ENCODE data around the gene NUTM2E. TPM values are rescaled to one million over a fixed set of nuclear protein-coding genes. Genes with fewer than 3 reads are reported as not detected.
"Not testable (repeated sequence)": the region's sequence is repeated elsewhere in the genome, so short reads cannot be mapped to it uniquely, and the experiment has no call there.

The NUTM2E gene
- total and polyA plus RNA-seq, 2 of the 4 experiments (the other 2 are of a cell fraction): not detected

- H3K27ac ChIP-seq (ENCODE audit: insufficient read depth, low read length); H3K9me1 ChIP-seq (ENCODE audit: insufficient read depth, low read length); H2BK20ac ChIP-seq (ENCODE audit: low read depth, low read length); H2AK5ac ChIP-seq (ENCODE audit: low read depth, low read length); intact Hi-C loops (cut with micrococcal nuclease); H3K79me1 ChIP-seq (ENCODE audit: low read depth in 1 of 2, low read length in 2 of 2); BruUV-seq (replicated peaks); H4K20me1 ChIP-seq (ENCODE audit: insufficient read depth, low read length); H3K4ac ChIP-seq (ENCODE audit: low read depth, low read length); H3K18ac ChIP-seq (ENCODE audit: low read depth, low read length); ATAC-seq (ENCODE audit: low read depth); H2BK5ac ChIP-seq (ENCODE audit: low read depth, low read length, poor library complexity, severe bottlenecking); H2AK9ac ChIP-seq (replicated peaks; ENCODE audit: low read depth, low read length, poor library complexity); H3K14ac ChIP-seq (replicated peaks; ENCODE audit: low read depth, low read length); POLR2A ChIA-PET (ENCODE audit: unreplicated experiment); H2BK15ac ChIP-seq (ENCODE audit: low read depth, low read length); H3K4me1 ChIP-seq (ENCODE audit: control insufficient read depth, insufficient read depth, low read length); H2AFZ ChIP-seq (replicated peaks; ENCODE audit: low read length, poor library complexity); DNase-seq; H3K27me3 ChIP-seq (ENCODE audit: control insufficient read depth, insufficient read depth, low read length); H3K9ac ChIP-seq (ENCODE audit: low read depth, low read length); H4K91ac ChIP-seq (ENCODE audit: insufficient read depth, low read depth, low read length); H4K8ac ChIP-seq (ENCODE audit: low read depth in 2 of 2, low read length in 2 of 2); H3K36me3 ChIP-seq (ENCODE audit: control insufficient read depth, insufficient read depth, low read length); H4K5ac ChIP-seq (ENCODE audit: low read depth, low read length); in situ Hi-C loops (cut with MboI; ENCODE audit: low sequenced_read_pairs); H3K9me3 ChIP-seq (ENCODE audit: control insufficient read depth, insufficient read depth, low read length); CTCF ChIA-PET; H2BK120ac ChIP-seq (ENCODE audit: low read depth, low read length); H3K4me3 ChIP-seq (ENCODE audit: insufficient read depth, low read depth, low read length); H3K23ac ChIP-seq (ENCODE audit: low read depth, low read length); H3K4me2 ChIP-seq (ENCODE audit: low read depth, low read length); H3K56ac ChIP-seq (ENCODE audit: extremely low read depth, insufficient read depth, low read length); dilution Hi-C loops (cut with HindIII; ENCODE audit: low sequenced_read_pairs, unreplicated experiment): not testable (repeated sequence)
- no CpG with 5 or more reads among the region's 2 CpGs for WGBS, 2 experiments (ENCODE audit: extremely low coverage in 2 of 2, insufficient read length in 1 of 2)
Observed at GRCh38 chr10:79835891-79836290, 9.4 kb downstream of the NUTM2E start.

GRCh38 chr10:79836891-79837290, 10.4 kb downstream of the NUTM2E start:
- H4K8ac ChIP-seq (ENCODE audit: low read depth in 2 of 2, low read length in 2 of 2); H3K56ac ChIP-seq (ENCODE audit: extremely low read depth, insufficient read depth, low read length); H3K79me1 ChIP-seq (ENCODE audit: low read depth in 1 of 2, low read length in 2 of 2); H2AK9ac ChIP-seq (replicated peaks; ENCODE audit: low read depth, low read length, poor library complexity); H3K4me1 ChIP-seq (ENCODE audit: control insufficient read depth, insufficient read depth, low read length); H3K4me3 ChIP-seq (ENCODE audit: insufficient read depth, low read depth, low read length); POLR2A ChIA-PET (ENCODE audit: unreplicated experiment); H3K9me1 ChIP-seq (ENCODE audit: insufficient read depth, low read length); H3K9me3 ChIP-seq (ENCODE audit: control insufficient read depth, insufficient read depth, low read length); H3K23ac ChIP-seq (ENCODE audit: low read depth, low read length); H3K4me2 ChIP-seq (ENCODE audit: low read depth, low read length); H2AK5ac ChIP-seq (ENCODE audit: low read depth, low read length); ATAC-seq (ENCODE audit: low read depth); H2BK20ac ChIP-seq (ENCODE audit: low read depth, low read length); H2BK15ac ChIP-seq (ENCODE audit: low read depth, low read length); H3K27me3 ChIP-seq (ENCODE audit: control insufficient read depth, insufficient read depth, low read length); H4K91ac ChIP-seq (ENCODE audit: insufficient read depth, low read depth, low read length); H2BK120ac ChIP-seq (ENCODE audit: low read depth, low read length); H2AFZ ChIP-seq (replicated peaks; ENCODE audit: low read length, poor library complexity); H3K18ac ChIP-seq (ENCODE audit: low read depth, low read length); CTCF ChIA-PET; H3K4ac ChIP-seq (ENCODE audit: low read depth, low read length); intact Hi-C loops (cut with micrococcal nuclease); H3K36me3 ChIP-seq (ENCODE audit: control insufficient read depth, insufficient read depth, low read length); H3K14ac ChIP-seq (replicated peaks; ENCODE audit: low read depth, low read length); H2BK5ac ChIP-seq (ENCODE audit: low read depth, low read length, poor library complexity, severe bottlenecking); H4K20me1 ChIP-seq (ENCODE audit: insufficient read depth, low read length); H3K27ac ChIP-seq (ENCODE audit: insufficient read depth, low read length); BruUV-seq (replicated peaks); H3K9ac ChIP-seq (ENCODE audit: low read depth, low read length); H4K5ac ChIP-seq (ENCODE audit: low read depth, low read length); DNase-seq; dilution Hi-C loops (cut with HindIII; ENCODE audit: low sequenced_read_pairs, unreplicated experiment); in situ Hi-C loops (cut with MboI; ENCODE audit: low sequenced_read_pairs): not testable (repeated sequence)
- WGBS, 2 experiments (ENCODE audit: extremely low coverage in 2 of 2, insufficient read length in 1 of 2): no CpG with 5 or more reads among the region's 1 CpG
